ENCODE results near the gene HBA1. TPM values are rescaled to one million over a fixed set of nuclear protein-coding genes. Genes with fewer than 3 reads are reported as not detected.

Gene HBA1
- total and polyA plus RNA-seq, 9 of the 15 experiments (the other 6 are each of a cell fraction or from before 2014, with no cell fraction given) = 128 to 2,388 (median 380) TPM

GRCh38 chr16:181565-182021 lies 5.1 kb downstream of the HBA1 start (continued):
- TF ChIP-seq ZBTB1 (CRISPR knock-in tag; IDR thresholded peaks at IDR 0.05; ENCODE audit: borderline replicate concordance, low read depth) = 0 out of 2 replicates have a peak, but pooled peaks have one; percentile 1
- TF ChIP-seq ARID2 (IDR thresholded peaks at IDR 0.05) = peak; percentile 94
- TF ChIP-seq ZNF512 (tag; IDR thresholded peaks at IDR 0.05) = no peak
- peak; percentile 94; the same call in 1 of the 2 replicates for TF ChIP-seq SMC3 (conservative IDR thresholded peaks at IDR 0.05; ENCODE audit: insufficient read depth, low read depth, low read length)
- no peak for TF ChIP-seq ZNF740 (CRISPR knock-in tag; IDR thresholded peaks at IDR 0.05)
- no peak for TF ChIP-seq ZNF740 (tag; IDR thresholded peaks at IDR 0.05)
- TF ChIP-seq PATZ1 (CRISPR knock-in tag; IDR thresholded peaks at IDR 0.05; ENCODE audit: borderline replicate concordance) = no peak
- TF ChIP-seq ATF7 (IDR thresholded peaks at IDR 0.05) = 0 out of 2 replicates have a peak, but pooled peaks have one; percentile 11
- TF ChIP-seq JUNB (CRISPR knock-in tag; conservative IDR thresholded peaks at IDR 0.05) = peak; percentile 43; the same call in 1 of the 2 replicates
- 0 out of 2 replicates have a peak, but pooled peaks have one; percentile 4 for TF ChIP-seq SUPT5H (IDR thresholded peaks at IDR 0.05)
- no peak for TF ChIP-seq ETS1 (conservative IDR thresholded peaks at IDR 0.05; ENCODE audit: control insufficient read depth, low read depth, low read length)
- TF ChIP-seq CTCF (IDR thresholded peaks at IDR 0.05 in 2 of 3, conservative IDR thresholded peaks at IDR 0.05 in 1 of 3; ENCODE audit: insufficient read depth in 2 of 3, low read depth in 1 of 3, low read length in 3 of 3) = peak; percentile 88 to 95 (median 90); a peak in 5 of 6 replicates
